ENCODE results near the gene KRT7. TPM values are rescaled to one million over a fixed set of nuclear protein-coding genes. Genes with fewer than 3 reads are reported as not detected.
"Not testable (repeated sequence)": the region's sequence is repeated elsewhere in the genome, so short reads cannot be mapped to it uniquely, and the experiment has no call there.

Gene KRT7
- total RNA-seq, 2 donors from 2014 or later: 24.1 to 105 TPM

- ATAC-seq (ENCODE audit: insufficient number of reproducible peaks, low FRiP score, low read depth); H3K4me1 ChIP-seq (ENCODE audit: control insufficient read depth in 1 of 2, low read depth in 2 of 2); H3K27ac ChIP-seq; DNase-seq (ENCODE audit: low spot score); H3K4me3 ChIP-seq; H3K9me3 ChIP-seq; H3K36me3 ChIP-seq; H3K27me3 ChIP-seq (replicated peaks; ENCODE audit: insufficient read depth): not testable (repeated sequence)
Measured at GRCh38 chr12:52290483-52291134, 57.6 kb downstream of the KRT7 start.

GRCh38 chr12:52291267-52291935 lies 58.4 kb downstream of the KRT7 start, which contains the start of gene KRT81:
TSS of gene KRT81 (minus strand) at chr12:52291534. CDS start at chr12:52291465, 69 bp downstream.
- Histone ChIP-seq H3K36me3 (no peaks in the 10 kb centered on the region), H3K27me3 (replicated peaks; ENCODE audit: insufficient read depth) (no peaks in the 10 kb centered on the region), H3K4me1 (ENCODE audit: control insufficient read depth in 1 of 2, low read depth in 2 of 2) (no peaks in the 10 kb centered on the region), H3K9me3 (no peaks in the 10 kb centered on the region), H3K4me3 (no peak within 1 kb of the TSS), H3K27ac (no peak within 1 kb of the TSS)
- DNase-seq (ENCODE audit: low spot score) (no peak), ATAC-seq (ENCODE audit: insufficient number of reproducible peaks, low FRiP score, low read depth) (no peak)
- no peak for TF ChIP-seq CTCF (IDR thresholded peaks at IDR 0.05)

GRCh38 chr12:52293926-52294325 lies 60.9 kb downstream of the KRT7 start:
- no peak overlapping the region for H3K27ac ChIP-seq
- no peaks in the 10 kb centered on the region for H3K9me3 ChIP-seq
- TF ChIP-seq CTCF (IDR thresholded peaks at IDR 0.05): no peak
- no peak for DNase-seq (ENCODE audit: low spot score)
- no peaks in the 10 kb centered on the region for H3K4me1 ChIP-seq (ENCODE audit: control insufficient read depth in 1 of 2, low read depth in 2 of 2)
- ATAC-seq (ENCODE audit: insufficient number of reproducible peaks, low FRiP score, low read depth): no peak
- no peaks in the 10 kb centered on the region for H3K36me3 ChIP-seq
- H3K4me3 ChIP-seq: no peak overlapping the region
- H3K27me3 ChIP-seq (replicated peaks; ENCODE audit: insufficient read depth): no peaks in the 10 kb centered on the region

- Histone ChIP-seq H3K9me3 (no peaks in the 10 kb centered on the region), H3K27ac (no peak overlapping the region), H3K36me3 (no peaks in the 10 kb centered on the region), H3K4me3 (no peak overlapping the region), H3K27me3 (replicated peaks; ENCODE audit: insufficient read depth) (no peaks in the 10 kb centered on the region), H3K4me1 (ENCODE audit: control insufficient read depth in 1 of 2, low read depth in 2 of 2) (no peaks in the 10 kb centered on the region)
- DNase-seq (ENCODE audit: low spot score) (no peak), ATAC-seq (ENCODE audit: insufficient number of reproducible peaks, low FRiP score, low read depth) (no peak)
- no peak for TF ChIP-seq CTCF (IDR thresholded peaks at IDR 0.05)
Measured at GRCh38 chr12:52294803-52295202, 61.8 kb downstream of the KRT7 start.

GRCh38 chr12:52295663-52296062 lies 62.6 kb downstream of the KRT7 start:
- DNase-seq (ENCODE audit: low spot score): no peak
- Histone ChIP-seq H3K27me3 (replicated peaks; ENCODE audit: insufficient read depth) (no peaks in the 10 kb centered on the region), H3K36me3 (no peaks in the 10 kb centered on the region), H3K9me3 (no peaks in the 10 kb centered on the region), H3K4me1 (ENCODE audit: control insufficient read depth in 1 of 2, low read depth in 2 of 2) (no peaks in the 10 kb centered on the region), H3K27ac (no peak overlapping the region), H3K4me3 (no peak overlapping the region)
- TF ChIP-seq CTCF (IDR thresholded peaks at IDR 0.05): no peak
- no peak for ATAC-seq (ENCODE audit: insufficient number of reproducible peaks, low FRiP score, low read depth)

Measured in thoracic aorta (tissue), 2 donors.